ENCODE measurements around the gene MSH4.

MSH4 gene

GRCh38 chr1:75787524-75787923, 9.2 kb upstream of the MSH4 start:
- no peak for TF ChIP-seq CTCF (IDR thresholded peaks at IDR 0.05; ENCODE audit: control extremely low read depth, extremely low read depth, low read depth, missing control alignments)
- CTCF ChIA-PET: no interaction called here
- no peak for DNase-seq (ENCODE audit: extremely low spot score)
- POLR2A ChIA-PET: no interaction called here

DNA sequence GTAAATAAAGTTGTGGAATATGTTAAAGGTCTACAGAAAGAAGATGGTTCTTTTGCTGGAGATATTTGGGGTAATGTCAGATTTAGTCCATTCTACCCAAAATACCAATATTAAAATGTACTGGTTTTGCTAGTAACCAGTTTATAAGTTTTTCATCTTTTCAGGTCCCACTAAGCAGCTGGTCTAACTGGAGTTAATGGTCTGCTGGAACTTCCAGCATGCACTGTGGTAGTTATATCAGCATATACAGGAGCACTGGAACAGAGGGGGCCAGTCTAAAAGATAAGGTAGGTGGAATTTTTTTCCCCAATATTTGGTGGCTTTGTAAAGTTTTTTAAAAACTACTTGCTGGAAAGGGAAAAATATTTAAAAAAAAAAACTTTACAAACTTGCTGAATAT, 6.7 kb upstream of the MSH4 start:
- ChIA-PET POLR2A (no interaction called here), CTCF (no interaction called here)
- no peak for DNase-seq (ENCODE audit: extremely low spot score)
- TF ChIP-seq CTCF (IDR thresholded peaks at IDR 0.05; ENCODE audit: control extremely low read depth, extremely low read depth, low read depth, missing control alignments): no peak

DNA sequence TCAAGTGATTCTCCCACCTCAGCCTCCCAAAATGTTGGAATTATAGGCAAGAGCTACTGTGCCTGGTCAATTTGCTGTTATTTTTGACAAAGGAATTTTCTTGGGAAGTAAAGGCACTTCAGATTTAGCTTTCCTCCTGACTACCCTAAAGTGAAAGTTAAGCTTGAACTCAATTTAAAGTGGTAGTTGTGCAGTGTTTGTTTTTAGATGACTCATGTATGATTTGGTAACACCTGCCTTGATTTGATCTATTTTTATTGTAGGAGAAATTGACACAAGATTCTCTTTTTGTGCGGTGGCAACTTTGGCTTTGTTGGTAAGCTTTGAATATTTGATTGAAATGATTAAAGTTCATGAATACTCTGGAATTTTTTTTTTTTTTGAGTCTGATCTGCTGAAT, 5.7 kb upstream of the MSH4 start:
- no peak for DNase-seq (ENCODE audit: extremely low spot score)
- ChIA-PET POLR2A (no interaction called here), CTCF (interaction anchor here (1.2 kb wide), 1 partner anchor 9 kb away, joined by 3 read pairs; no protein-coding TSS in a partner anchor)
- no peak for TF ChIP-seq CTCF (IDR thresholded peaks at IDR 0.05; ENCODE audit: control extremely low read depth, extremely low read depth, low read depth, missing control alignments)

DNA sequence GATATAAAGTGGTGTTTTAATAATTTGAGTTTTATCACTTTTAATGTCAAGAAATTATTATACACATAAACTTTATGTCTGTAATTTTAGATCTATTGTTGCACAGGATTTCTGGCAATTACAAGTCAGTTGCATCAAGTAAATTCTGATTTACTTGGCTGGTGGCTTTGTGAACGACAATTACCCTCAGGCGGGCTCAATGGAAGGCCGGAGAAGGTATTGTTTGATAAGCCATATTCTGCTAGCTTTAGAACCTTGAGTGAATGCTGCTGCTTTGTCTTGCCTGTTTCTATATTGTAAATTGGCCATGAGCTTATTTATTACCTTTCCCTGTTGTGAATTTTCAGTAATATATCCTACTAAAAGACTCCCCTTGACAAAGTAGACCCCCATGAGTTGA, 4.6 kb upstream of the MSH4 start:
- DNase-seq (ENCODE audit: extremely low spot score): no peak
- ChIA-PET POLR2A (no interaction called here), CTCF (no interaction called here)
- TF ChIP-seq CTCF (IDR thresholded peaks at IDR 0.05; ENCODE audit: control extremely low read depth, extremely low read depth, low read depth, missing control alignments): no peak

- no peak for DNase-seq (ENCODE audit: extremely low spot score)
- TF ChIP-seq CTCF (IDR thresholded peaks at IDR 0.05; ENCODE audit: control extremely low read depth, extremely low read depth, low read depth, missing control alignments): no peak
- CTCF ChIA-PET: no interaction called here
- POLR2A ChIA-PET: no interaction called here
Observed at GRCh38 chr1:75794382-75794781, 2.3 kb upstream of the MSH4 start.

- TF ChIP-seq CTCF (IDR thresholded peaks at IDR 0.05; ENCODE audit: control extremely low read depth, extremely low read depth, low read depth, missing control alignments): no peak
- POLR2A ChIA-PET: no interaction called here
- no peak for DNase-seq (ENCODE audit: extremely low spot score)
- CTCF ChIA-PET: interaction anchor here (0.9 to 1.5 kb wide), 2 partner anchors 9 to 52 kb away, joined by 3 to 4 read pairs; partner anchors contain the start of gene RABGGTB
Observed at GRCh38 chr1:75795703-75796193, 934 bp upstream of the MSH4 start.

- DNase-seq (ENCODE audit: extremely low spot score): no peak
- ChIA-PET CTCF (interaction anchor here (1.2 kb wide), 2 partner anchors 9 to 18 kb away, joined by 3 to 4 read pairs; no protein-coding TSS in a partner anchor), POLR2A (interaction anchor here (1.2 kb wide), 1 partner anchor 12 kb away, joined by 4 read pairs; the partner anchor contains the start of gene RABGGTB)
- TF ChIP-seq CTCF (IDR thresholded peaks at IDR 0.05; ENCODE audit: control extremely low read depth, extremely low read depth, low read depth, missing control alignments): no peak
Observed at GRCh38 chr1:75797273-75797588, 549 bp downstream of the MSH4 start.
